Keratinocyte (primary cell): ENCODE data around the gene FBXO17. TPM values are rescaled to one million over a fixed set of nuclear protein-coding genes. Genes with fewer than 3 reads are reported as not detected.
"Not testable (repeated sequence)": the region's sequence is repeated elsewhere in the genome, so short reads cannot be mapped to it uniquely, and the experiment has no call there.

Source experiments
- DNase-seq: peaks from one replicate; pipeline ENCODE4 v3.0.0-alpha.2; 2011; ENCODE audit warnings: low read depth, missing footprints, low spot score
- FAIRE-seq: peaks from 2 replicates; lab custom pipeline; 2011; peaks lifted over from hg19 to GRCh38; lab: Jason Lieb, UNC
- H2AFZ ChIP-seq: 2 replicates; pipeline ENCODE4 v1.6.0; 2012; ENCODE audit warnings: low read length, control low read depth, inconsistent platforms; ENCODE audit not compliant: control insufficient read depth
- H3K27ac ChIP-seq: 2 replicates; pipeline ENCODE4 v1.5.1; 2011; ENCODE audit warnings: low read length; ENCODE audit not compliant: control insufficient read depth, insufficient read depth
- H3K27me3 ChIP-seq: 3 replicates; pipeline ENCODE4 v1.6.0; 2011; ENCODE audit warnings: low read length; ENCODE audit not compliant: control insufficient read depth, insufficient read depth; ENCODE audit errors: extremely low read depth
- H3K36me3 ChIP-seq, 2 experiments: 2 replicates in 1 of 2; 3 replicates in 1 of 2; pipeline ENCODE4 v1.5.1; 2011; ENCODE audit warnings: low read length in 2 of 2, mild to moderate bottlenecking in 1 of 2; ENCODE audit not compliant: control insufficient read depth in 2 of 2, insufficient read depth in 2 of 2; ENCODE audit errors: extremely low read depth in 1 of 2
- H3K4me1 ChIP-seq: 3 replicates; pipeline ENCODE4 v1.5.1; 2011; ENCODE audit warnings: low read length; ENCODE audit not compliant: control insufficient read depth, insufficient read depth; ENCODE audit errors: extremely low read depth
- H3K4me2 ChIP-seq: 3 replicates; pipeline ENCODE4 v1.6.0; 2011; ENCODE audit warnings: low read depth, low read length; ENCODE audit not compliant: control insufficient read depth, insufficient read depth; ENCODE audit errors: extremely low read depth
- H3K4me3 ChIP-seq, 3 experiments: fragments of 200-600 bp in 1 of 3; sonication (generic) in 1 of 3; 2 replicates in 2 of 3; 3 replicates in 1 of 3; pipeline ENCODE4 v1.5.1; 2011 to 2016; ENCODE audit warnings: low read length in 3 of 3, mild to moderate bottlenecking in 3 of 3, control low read depth in 2 of 3, inconsistent platforms in 1 of 3, low read depth in 1 of 3, mixed read lengths in 1 of 3, mixed run types in 1 of 3, moderate library complexity in 1 of 3; ENCODE audit not compliant: control insufficient read depth in 2 of 3, insufficient read depth in 2 of 3; ENCODE audit errors: extremely low read depth in 1 of 3
- H3K79me2 ChIP-seq: 2 replicates; pipeline ENCODE4 v1.6.0; 2012; ENCODE audit warnings: low read length; ENCODE audit not compliant: control insufficient read depth, insufficient read depth
- H3K9ac ChIP-seq: 3 replicates; pipeline ENCODE4 v1.6.0; 2011; ENCODE audit warnings: low read length; ENCODE audit not compliant: control insufficient read depth, insufficient read depth; ENCODE audit errors: extremely low read depth
- H3K9me1 ChIP-seq: 3 replicates; pipeline ENCODE4 v1.6.0; 2011; ENCODE audit warnings: low read length; ENCODE audit not compliant: control insufficient read depth, insufficient read depth; ENCODE audit errors: extremely low read depth
- H3K9me3 ChIP-seq: 2 replicates; pipeline ENCODE4 v1.5.1; 2012; ENCODE audit warnings: low read depth, low read length; ENCODE audit not compliant: control insufficient read depth
- H4K20me1 ChIP-seq: 3 replicates; pipeline ENCODE4 v1.6.0; 2011; ENCODE audit warnings: low read length; ENCODE audit not compliant: control insufficient read depth, insufficient read depth; ENCODE audit errors: extremely low read depth
- CTCF ChIP-seq, 3 experiments: IDR thresholded peaks in 1 of 3; conservative IDR thresholded peaks in 1 of 3; optimal IDR thresholded peaks in 1 of 3; 2 replicates in 2 of 3; 3 replicates in 1 of 3; pipeline versions ENCODE3 to v1.5.1; 2011; ENCODE audit warnings: low read length in 3 of 3, mild to moderate bottlenecking in 3 of 3, moderate library complexity in 2 of 3, control low read depth in 1 of 3, inconsistent platforms in 1 of 3; ENCODE audit not compliant: insufficient read depth in 2 of 3; ENCODE audit errors: extremely low read depth in 1 of 3
- EZH2 ChIP-seq: IDR thresholded peaks from one replicate; pipeline ENCODE4 v1.6.1; 2012; ENCODE audit warnings: inconsistent platforms, mild to moderate bottlenecking, low read length, moderate library complexity
- dilution Hi-C: fragments of 300-500 bp; cut with MboI; formaldehyde crosslinking; loops from one replicate; pipeline ENCODE4 v1.7.0; 2020; ENCODE audit warnings: low sequenced_read_pairs; ENCODE audit not compliant: extremely low pct_ligation_motif_present
- polyA plus RNA-seq, 5 experiments: library from polyadenylated mRNA; depleted of rRNA in 3 of 5; stranded (reverse) in 3 of 5; stranded (forward) in 1 of 5; unstranded in 1 of 5; fragments of >200 nt; gene quantifications; 1 replicate in 1 of 5; 2 replicates in 3 of 5; 3 replicates in 1 of 5; pipeline versions ENCODE4 v1.2.1 to v1.2.3, GENCODE V29; 2011 to 2012; ENCODE audit warnings: missing spikeins in 2 of 5, low read depth in 1 of 5, low replicate concordance in 1 of 5

FBXO17 gene
- polyA plus RNA-seq, 1 donor (not counting 4 experiments of a cell fraction or from before 2014, with no cell fraction given) = 5.4 TPM

GRCh38 chr19:38970664-38971532 lies 4.6 kb downstream of the FBXO17 start:
- H3K9me1 ChIP-seq = no peaks in the 10 kb centered on the region
- no peak overlapping the region for H3K27ac ChIP-seq
- H3K9me3 ChIP-seq = no peaks in the 10 kb centered on the region
- no peak for TF ChIP-seq EZH2
- no peak overlapping the region for H3K4me2 ChIP-seq
- H3K36me3 ChIP-seq = no peaks in the 10 kb centered on the region
- FAIRE-seq (no peak), DNase-seq (no peak)
- no peak overlapping the region for H3K9ac ChIP-seq
- H3K4me3 ChIP-seq = no peak overlapping the region
- H2AFZ ChIP-seq = no peak overlapping the region
- no peaks in the 10 kb centered on the region for H4K20me1 ChIP-seq
- dilution Hi-C loops = no loop called here
- no peaks in the 10 kb centered on the region for H3K27me3 ChIP-seq
- H3K4me1 ChIP-seq = peaks cover under 1% of the 10 kb centered on the region
- H3K79me2 ChIP-seq = no peaks in the 10 kb centered on the region

- H3K27ac ChIP-seq, H3K79me2 ChIP-seq, dilution Hi-C loops: not testable (repeated sequence)
These were observed 9.4 kb downstream of the FBXO17 start for GRCh38 chr19:38966149-38966548.

GRCh38 chr19:38964738-38965137 lies 10.8 kb downstream of the FBXO17 start:
- H2AFZ ChIP-seq = no peak overlapping the region
- no peaks in the 10 kb centered on the region for H3K79me2 ChIP-seq
- no peaks in the 10 kb centered on the region for H4K20me1 ChIP-seq
- H3K4me1 ChIP-seq = no peaks in the 10 kb centered on the region
- DNase-seq (no peak), FAIRE-seq (no peak)
- H3K9ac ChIP-seq = no peak overlapping the region
- H3K27me3 ChIP-seq = no peaks in the 10 kb centered on the region
- no peak overlapping the region for H3K4me3 ChIP-seq
- no peak for TF ChIP-seq EZH2
- no peak for TF ChIP-seq CTCF (optimal IDR thresholded peaks at IDR 0.05 in 1 of 3, IDR thresholded peaks at IDR 0.05 in 1 of 3, conservative IDR thresholded peaks at IDR 0.05 in 1 of 3; ENCODE audit: extremely low read depth in 1 of 3, insufficient read depth in 2 of 3, low read length in 3 of 3)
- dilution Hi-C loops = no loop called here
- H3K36me3 ChIP-seq = no peaks in the 10 kb centered on the region
- H3K9me1 ChIP-seq = no peaks in the 10 kb centered on the region
- no peak overlapping the region for H3K27ac ChIP-seq
- H3K4me2 ChIP-seq = no peak overlapping the region
- no peaks in the 10 kb centered on the region for H3K9me3 ChIP-seq

More at GRCh38 chr19:38966149-38966548, 9.4 kb downstream of the FBXO17 start:
- H3K4me1 ChIP-seq, H2AFZ ChIP-seq, DNase-seq, H3K4me2 ChIP-seq, H4K20me1 ChIP-seq, H3K36me3 ChIP-seq, H3K9ac ChIP-seq, H3K9me3 ChIP-seq, FAIRE-seq, H3K4me3 ChIP-seq, H3K27me3 ChIP-seq, H3K9me1 ChIP-seq: not testable (repeated sequence)
